Measurements from ENCODE around the gene PRTG. TPM values are rescaled to one million over a fixed set of nuclear protein-coding genes. Genes with fewer than 3 reads are reported as not detected.
"Not testable (repeated sequence)": the region's sequence is repeated elsewhere in the genome, so short reads cannot be mapped to it uniquely, and the experiment has no call there.

The PRTG gene
- total RNA-seq, 1 donor from 2014 or later = 11.9 TPM

- no peak for DNase-seq (ENCODE audit: extremely low read depth, low read depth, low spot score)
Observed at GRCh38 chr15:55638764-55639163, 104.2 kb downstream of the PRTG start.

- DNase-seq (ENCODE audit: extremely low read depth, low read depth, low spot score) = no peak
Observed at GRCh38 chr15:55637086-55637485, 105.9 kb downstream of the PRTG start.

DNA sequence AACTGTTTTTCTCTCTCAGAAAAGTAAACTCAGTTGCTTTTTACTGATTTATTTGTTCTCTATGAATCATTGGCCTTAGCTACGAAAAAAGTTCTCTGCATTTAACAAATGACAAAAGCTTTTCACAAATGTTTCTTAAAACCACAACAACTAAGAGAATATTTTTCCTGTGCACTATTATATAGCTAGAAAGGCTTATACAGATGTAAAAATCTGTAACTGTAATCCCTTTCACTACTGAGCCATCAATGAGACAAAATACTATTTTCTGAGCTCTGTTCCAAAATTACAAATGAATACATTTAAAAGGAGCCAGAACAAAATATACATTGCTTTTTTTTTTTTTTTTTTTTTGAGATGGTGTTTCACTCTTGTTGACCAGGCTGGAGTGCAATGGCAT, 109.2 kb downstream of the PRTG start:
- DNase-seq (ENCODE audit: extremely low read depth, low read depth, low spot score) = no peak

- no peak for DNase-seq (ENCODE audit: extremely low read depth, low read depth, low spot score)
Observed at GRCh38 chr15:55632434-55632833, 110.5 kb downstream of the PRTG start.

- DNase-seq (ENCODE audit: extremely low read depth, low read depth, low spot score) = no peak
Observed at GRCh38 chr15:55630858-55631257, 112.1 kb downstream of the PRTG start.

GRCh38 chr15:55628369-55628730, 114.6 kb downstream of the PRTG start:
- no peak for DNase-seq (ENCODE audit: extremely low read depth, low read depth, low spot score)

- DNase-seq (ENCODE audit: extremely low read depth, low read depth, low spot score) = peak; percentile 45
Observed at GRCh38 chr15:55627730-55628368, 115.1 kb downstream of the PRTG start.

GRCh38 chr15:55619783-55620182, 123.2 kb downstream of the PRTG start:
- DNase-seq (ENCODE audit: extremely low read depth, low read depth, low spot score) = no peak

DNA sequence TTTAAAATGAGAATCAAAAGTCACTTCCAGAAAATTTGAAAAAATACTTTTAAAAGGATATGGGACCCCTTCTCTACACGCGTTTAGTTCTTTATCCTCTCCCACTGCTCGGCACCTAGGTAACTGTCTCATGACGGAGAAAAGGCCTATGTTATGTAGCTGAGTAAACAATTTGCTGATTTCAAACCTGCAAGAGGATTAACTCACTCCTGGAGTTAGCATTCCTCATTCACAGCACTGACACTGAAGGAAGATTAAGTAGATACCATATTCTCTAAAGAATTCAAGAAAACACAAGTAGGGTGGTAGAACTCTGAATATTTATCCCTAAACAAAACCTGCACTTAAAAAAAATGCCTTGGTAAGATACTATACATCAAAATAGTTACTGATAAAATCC, 124.6 kb downstream of the PRTG start:
- no peak for DNase-seq (ENCODE audit: extremely low read depth, low read depth, low spot score)

DNA sequence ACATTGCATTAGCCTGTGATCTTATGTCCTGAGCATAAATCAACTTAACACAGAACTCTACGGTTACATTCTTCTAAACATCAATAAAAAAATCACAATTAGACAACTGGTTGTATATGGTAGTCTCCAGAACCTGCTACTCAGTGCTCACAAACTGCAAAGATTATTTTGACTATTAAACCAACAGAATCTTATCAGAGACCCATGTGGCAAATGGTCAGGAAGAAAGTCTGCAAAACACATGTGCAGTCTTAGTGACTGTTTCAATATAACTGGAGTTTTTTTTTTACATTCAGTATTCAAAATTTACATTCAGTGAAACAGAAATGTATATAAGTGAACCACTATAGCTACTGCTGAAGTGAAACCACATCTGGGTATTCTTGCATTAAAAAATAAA, 127.5 kb downstream of the PRTG start:
- DNase-seq (ENCODE audit: extremely low read depth, low read depth, low spot score) = no peak

DNA sequence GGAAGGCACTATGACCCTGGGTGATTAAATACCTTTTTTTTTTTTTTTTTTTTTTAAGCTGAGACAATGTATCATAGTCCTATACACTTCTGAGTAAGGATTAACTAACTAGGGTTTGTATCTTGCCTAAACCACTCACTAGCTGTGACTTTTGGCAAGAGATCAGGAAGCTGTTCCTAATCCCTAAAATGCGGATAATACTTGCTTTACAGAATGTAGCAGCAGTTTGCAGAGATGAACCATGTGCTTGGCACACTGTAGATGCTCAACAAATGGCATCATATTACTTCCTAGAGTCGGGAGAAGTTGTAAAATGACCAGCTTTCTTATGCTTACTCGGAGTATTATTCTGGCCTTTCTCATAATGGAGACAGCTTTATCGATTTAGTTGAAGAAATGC, 129.2 kb downstream of the PRTG start:
- no peak for DNase-seq (ENCODE audit: extremely low read depth, low read depth, low spot score)

DNA sequence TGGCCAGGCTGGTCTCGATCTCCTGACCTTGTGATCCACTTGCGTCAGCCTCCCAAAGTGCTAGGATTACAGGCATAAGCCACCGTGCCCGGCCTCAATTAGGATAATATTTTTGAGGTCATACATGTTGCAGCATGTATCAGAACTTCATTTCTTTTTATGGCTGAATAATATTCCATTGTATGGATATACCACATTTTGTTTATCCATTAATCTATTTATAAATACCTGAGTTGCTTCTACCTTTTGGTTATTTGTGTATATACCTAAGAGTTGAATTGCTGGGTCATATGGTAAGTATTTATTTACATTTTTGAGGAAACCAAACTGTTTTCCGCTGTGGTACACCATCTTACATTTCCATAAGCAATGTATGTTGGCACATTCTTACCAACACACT, 136.7 kb downstream of the PRTG start:
- no peak for DNase-seq (ENCODE audit: extremely low read depth, low read depth, low spot score)

DNA sequence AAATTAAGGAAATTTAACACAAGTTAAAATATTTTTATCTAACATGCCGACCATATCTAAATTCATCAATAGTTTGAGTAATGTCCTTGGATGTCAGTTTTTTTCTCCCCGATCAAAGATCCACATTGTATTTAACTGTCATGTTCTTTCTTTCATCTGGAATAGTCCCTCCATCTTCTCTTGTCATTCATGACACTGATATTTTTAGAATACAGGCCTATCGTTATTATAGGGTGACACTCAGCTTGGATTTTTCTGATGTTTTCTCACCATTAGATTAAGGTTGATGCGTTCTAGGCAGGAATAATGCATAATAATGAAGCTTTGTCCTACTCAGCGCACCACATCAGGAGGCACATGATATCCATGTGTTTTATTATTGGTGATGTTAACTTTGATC, 141.6 kb downstream of the PRTG start:
- DNase-seq (ENCODE audit: extremely low read depth, low read depth, low spot score) = no peak

GRCh38 chr15:55599439-55599838, 143.5 kb downstream of the PRTG start:
- no peak for DNase-seq (ENCODE audit: extremely low read depth, low read depth, low spot score)

DNA sequence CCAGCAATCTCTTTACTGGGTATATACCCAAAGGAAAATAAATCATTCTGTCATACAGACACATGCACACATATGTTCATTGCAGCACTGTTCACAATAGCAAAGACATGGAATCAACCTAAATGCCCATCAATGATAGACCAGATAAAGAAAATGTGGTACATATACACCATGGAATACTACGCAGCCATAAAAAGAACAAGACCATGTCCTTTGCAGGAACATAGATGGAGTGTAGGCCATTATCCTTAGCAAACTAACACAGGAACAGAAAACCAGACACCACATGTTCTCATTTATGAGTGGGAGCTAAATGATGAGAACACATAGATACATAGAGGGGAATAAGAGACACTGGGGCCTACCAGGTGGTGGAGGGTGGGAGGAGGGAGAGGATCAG, 149.9 kb downstream of the PRTG start:
- DNase-seq (ENCODE audit: extremely low read depth, low read depth, low spot score) = not testable (repeated sequence)

DNA sequence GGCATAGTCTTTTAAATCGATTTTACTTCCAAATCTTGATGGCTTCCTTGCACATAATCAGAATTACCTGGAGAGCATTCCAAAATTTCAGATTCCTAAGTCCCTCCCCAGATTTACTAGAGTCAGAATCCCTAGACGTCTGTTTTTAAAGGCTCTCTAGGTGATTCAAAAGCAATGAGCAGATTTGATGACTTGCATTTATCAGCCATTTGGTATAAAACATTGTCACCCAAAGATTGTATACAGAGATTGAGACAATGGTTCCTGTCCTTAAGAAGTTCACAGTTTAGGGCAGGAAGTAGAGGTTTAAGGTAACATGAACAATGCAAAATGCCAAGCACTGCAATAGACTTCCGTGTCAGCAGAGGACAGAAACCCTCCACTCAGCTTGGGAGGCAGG, 152.2 kb downstream of the PRTG start:
- DNase-seq (ENCODE audit: extremely low read depth, low read depth, low spot score) = no peak

GRCh38 chr15:55589287-55589686, 153.7 kb downstream of the PRTG start:
- DNase-seq (ENCODE audit: extremely low read depth, low read depth, low spot score) = no peak

GRCh38 chr15:55588815-55589115, 154.2 kb downstream of the PRTG start:
- no peak for DNase-seq (ENCODE audit: extremely low read depth, low read depth, low spot score)

- DNase-seq (ENCODE audit: extremely low read depth, low read depth, low spot score) = no peak
Observed at GRCh38 chr15:55588070-55588814, 154.7 kb downstream of the PRTG start, which contains the start of gene PYGO1. Gene PYGO1, minus strand, starts transcription at chr15:55588345. Its CDS starts 462 bp downstream, at chr15:55587883.

DNA sequence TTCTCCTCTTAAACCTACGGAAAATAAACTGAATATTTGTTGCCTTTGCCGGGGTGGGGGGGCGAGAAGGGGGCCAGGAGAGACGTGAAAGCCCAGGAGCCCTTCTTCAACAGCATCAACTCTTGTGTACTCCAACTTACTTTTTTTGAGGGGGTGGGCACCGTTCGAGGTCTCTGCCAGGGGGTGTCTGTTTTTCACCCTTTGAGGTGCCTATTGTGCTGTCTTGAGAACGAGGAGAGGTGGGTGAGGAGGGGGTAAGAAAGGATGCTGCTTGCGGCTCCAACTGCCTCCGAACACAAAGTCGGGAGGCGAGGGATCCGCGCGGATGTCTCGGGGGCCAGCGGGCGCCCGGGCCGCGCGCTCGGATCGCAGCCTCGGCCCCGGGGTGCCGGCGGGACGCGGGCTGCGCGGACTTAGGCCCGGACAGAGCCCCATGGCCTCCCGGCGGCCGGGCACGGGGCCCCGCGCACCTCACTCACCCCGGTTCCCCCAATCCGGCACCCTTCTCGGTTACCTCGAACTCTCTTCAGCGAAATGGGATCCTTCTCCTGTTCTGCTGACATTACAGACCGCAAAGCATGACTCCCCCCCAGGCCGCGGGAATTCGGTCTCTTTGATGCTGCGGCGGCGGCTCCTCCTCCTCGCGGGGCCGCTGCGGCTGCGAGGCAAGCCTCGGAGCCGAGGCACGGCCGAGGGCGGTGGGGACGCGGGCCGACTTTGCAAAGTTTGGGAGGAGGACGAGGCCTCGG, 155.5 kb downstream of the PRTG start:
- DNase-seq (ENCODE audit: extremely low read depth, low read depth, low spot score) = no peak

- DNase-seq (ENCODE audit: extremely low read depth, low read depth, low spot score) = no peak
Observed at GRCh38 chr15:55586808-55587207, 156.1 kb downstream of the PRTG start.

DNA sequence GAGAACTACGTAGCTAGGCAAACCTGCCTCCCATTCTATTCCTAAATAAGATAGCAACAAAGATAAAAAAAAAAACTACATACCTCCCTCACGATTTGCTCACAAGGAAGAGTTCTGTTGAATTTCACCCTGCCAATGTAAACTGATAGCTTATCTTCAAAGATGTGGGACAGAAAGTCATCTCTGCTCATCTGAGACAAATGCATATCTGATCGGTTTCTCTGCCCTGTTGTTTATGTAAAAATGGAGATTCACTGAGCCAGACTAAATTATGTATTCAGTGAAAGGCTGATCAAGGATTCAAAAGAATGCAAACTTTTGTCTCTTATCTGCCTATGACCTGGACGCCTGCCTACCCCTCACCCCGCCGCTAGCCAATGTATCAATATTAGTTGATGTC, 166.0 kb downstream of the PRTG start:
- DNase-seq (ENCODE audit: extremely low read depth, low read depth, low spot score) = no peak

All from glomerular endothelial cell (primary cell).